GM15510 (cell line): ENCODE measurements around the gene PLCXD3.

Experiments used
- POLR2A ChIP-seq: IDR thresholded peaks from 3 replicates; pipeline ENCODE4 v1.6.1; 2011; ENCODE audit warnings: borderline replicate concordance; ENCODE audit not compliant: insufficient read length; ENCODE audit errors: extremely low read depth

PLCXD3 gene

DNA sequence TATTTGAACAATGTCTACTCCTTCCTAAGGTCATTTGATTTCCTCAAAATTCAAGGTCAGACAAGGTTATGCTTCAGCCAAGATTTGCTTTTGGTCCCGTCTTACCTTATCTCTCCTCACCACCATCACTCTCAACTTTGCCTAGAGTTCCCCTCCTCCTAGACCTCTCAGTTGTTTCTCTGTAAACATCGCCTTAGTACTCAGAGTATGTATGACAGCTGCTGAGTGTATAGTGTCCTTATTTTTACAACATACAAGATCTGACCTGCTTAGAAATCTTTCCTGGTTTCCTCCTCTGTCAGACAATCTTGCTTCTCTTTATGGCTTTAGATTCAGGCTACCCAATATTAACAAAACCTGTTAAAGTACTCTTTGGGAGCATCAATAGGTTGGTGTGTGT lies 247.1 kb downstream of the PLCXD3 start:
- no peak for TF ChIP-seq POLR2A
